Measurements from ENCODE around the gene RAP2C.

RAP2C gene

DNA sequence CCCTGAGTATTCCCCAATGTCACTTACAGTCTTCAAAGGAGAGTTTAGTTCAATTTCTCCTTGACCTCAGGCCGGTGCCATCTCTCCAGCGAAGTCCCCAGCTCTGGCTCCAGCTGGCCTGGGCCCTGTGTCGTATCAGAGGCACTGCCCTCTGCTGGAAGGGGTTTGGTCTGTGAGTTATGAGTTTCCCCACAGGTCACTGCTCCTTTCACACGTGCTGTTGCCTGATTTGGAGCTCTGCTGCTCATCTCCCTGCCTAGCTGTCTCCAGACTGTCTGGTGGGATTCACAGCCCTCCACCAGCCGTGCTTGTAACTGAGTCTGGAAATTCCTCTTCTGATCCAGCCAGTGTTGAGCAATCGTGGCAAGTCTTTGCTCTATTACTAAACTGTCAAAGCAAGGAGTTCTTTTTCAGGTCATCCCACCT lies at the start of gene RAP2C:
Gene RAP2C, minus strand, starts transcription at position 105 of the 426 bp plus-strand sequence. CDS start 2,179 bp downstream, outside the sequence.
- ATAC-seq (peak; percentile 57), DNase-seq (ENCODE audit: low spot score in 2 of 2) (peak; percentile 11 to 63)
- H3K4me1 Mint-ChIP-seq = peaks cover 16% of the 10 kb centered on the region
- H3K36me3 Mint-ChIP-seq = peaks cover 26% of the 10 kb centered on the region
- H3K9me3 Mint-ChIP-seq = no peaks in the 10 kb centered on the region
- peak within 1 kb of the TSS; percentile 84 for H3K4me3 Mint-ChIP-seq
- peak within 1 kb of the TSS; percentile 98 for H3K27ac Mint-ChIP-seq

DNA sequence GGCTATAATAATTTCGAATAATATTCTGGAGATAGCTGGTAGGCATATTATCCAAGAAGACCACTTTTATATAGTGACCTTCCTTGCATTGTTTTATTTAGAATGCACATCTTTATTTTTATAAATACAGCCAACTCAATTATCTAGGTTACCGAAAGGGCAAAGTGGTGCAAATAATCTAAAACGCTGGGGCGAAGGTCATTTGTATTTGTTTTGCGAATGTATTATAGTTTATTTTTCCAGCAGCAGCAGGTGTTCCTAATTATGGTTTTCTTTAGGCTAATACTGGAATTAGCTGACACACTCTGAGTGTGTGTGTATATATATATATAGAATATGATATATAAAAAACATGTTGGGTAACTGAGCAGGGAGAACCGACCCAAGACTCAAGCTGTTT lies 48.1 kb upstream of the RAP2C start:
- peaks cover 16% of the 10 kb centered on the region for H3K4me1 Mint-ChIP-seq
- no peak for DNase-seq (ENCODE audit: low spot score in 2 of 2)
- H3K27ac Mint-ChIP-seq = no peak overlapping the region
- no peak overlapping the region for H3K4me3 Mint-ChIP-seq
- H3K9me3 Mint-ChIP-seq = no peaks in the 10 kb centered on the region
- H3K36me3 Mint-ChIP-seq = no peaks in the 10 kb centered on the region
- no peak for ATAC-seq

DNA sequence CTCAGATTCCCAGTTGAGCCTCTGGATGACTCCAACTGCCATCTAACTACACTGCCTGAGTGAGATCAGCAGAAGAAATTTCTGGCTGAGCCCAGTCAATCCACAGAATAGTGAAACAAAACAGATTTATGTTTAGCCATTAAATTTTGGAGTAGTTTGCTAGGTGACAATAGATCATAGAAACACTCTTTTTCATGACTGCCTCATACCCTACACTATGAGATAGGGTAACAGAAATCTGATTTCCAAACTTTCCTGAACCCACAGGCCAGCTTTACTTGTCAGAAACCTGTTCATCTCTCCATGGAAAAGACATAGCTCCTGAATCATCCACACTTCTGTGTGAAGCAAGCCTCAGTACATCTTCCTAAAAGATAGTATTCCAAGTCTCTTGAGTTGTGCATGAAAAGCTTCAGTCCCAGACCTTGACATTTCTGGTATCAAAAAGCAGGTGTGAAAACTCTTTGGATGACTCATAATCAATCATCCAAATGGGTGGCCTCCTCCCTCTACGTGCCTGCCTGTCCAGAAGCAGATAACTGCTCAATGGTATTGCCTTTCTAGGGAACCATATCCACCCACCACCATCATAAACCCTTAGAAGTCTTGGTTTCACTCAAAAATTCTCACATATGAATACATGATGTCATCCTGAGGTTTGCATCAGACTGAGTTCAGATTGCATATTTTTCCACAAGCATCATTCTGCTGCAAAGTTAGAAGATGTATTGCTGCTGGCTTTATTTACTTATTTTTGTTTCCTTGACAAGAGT lies 47.5 kb upstream of the RAP2C start:
- peak; percentile 97 for ATAC-seq
- Mint-ChIP-seq H3K4me3 (no peak overlapping the region), H3K27ac (no peak overlapping the region), H3K36me3 (no peaks in the 10 kb centered on the region), H3K9me3 (no peaks in the 10 kb centered on the region), H3K4me1 (peaks cover 16% of the 10 kb centered on the region)
- DNase-seq (ENCODE audit: low spot score in 2 of 2) = no peak

DNA sequence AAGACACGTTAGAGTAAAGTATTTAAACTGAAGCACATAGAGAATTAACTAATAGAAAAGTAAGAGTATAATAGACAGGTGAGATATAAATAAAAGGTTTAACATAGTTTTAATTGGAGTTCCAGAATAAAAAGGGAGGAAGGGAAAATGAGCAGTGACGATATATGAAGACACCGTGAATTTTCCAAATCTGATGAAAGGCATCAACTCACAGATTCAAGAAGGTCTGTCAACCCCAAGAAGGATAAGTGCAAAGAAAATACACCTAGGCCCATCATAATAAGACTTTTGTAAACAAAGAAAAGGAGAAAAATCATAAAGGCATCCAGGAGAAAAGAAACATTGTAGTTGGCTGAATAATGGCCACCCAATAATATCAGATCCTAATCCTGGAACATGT lies 43.9 kb upstream of the RAP2C start:
- Mint-ChIP-seq H3K27ac (no peak overlapping the region), H3K4me3 (no peak overlapping the region), H3K9me3 (no peaks in the 10 kb centered on the region), H3K36me3 (no peaks in the 10 kb centered on the region), H3K4me1 (peaks cover 7% of the 10 kb centered on the region)
- no peak for ATAC-seq
- no peak for DNase-seq (ENCODE audit: low spot score in 2 of 2)

DNA sequence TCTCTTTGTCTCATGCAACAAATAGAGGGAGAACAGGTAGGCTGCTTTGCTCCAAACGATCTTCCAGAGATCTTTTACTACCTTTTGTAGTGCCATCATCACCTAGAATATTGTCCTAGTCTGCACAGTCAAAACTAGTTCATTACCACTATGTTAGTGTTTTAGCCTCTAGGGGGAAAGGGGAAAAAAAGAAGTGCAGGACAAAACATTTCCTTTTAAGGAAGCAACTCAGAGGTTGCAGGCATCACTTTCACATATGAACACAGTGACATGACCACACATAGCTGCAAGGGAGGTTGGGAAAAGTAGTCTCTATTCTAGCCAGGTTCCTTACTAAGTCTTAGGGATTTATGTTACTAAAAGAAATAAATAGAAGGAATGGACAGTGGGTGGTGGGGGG lies 39.3 kb upstream of the RAP2C start:
- Mint-ChIP-seq H3K27ac (no peak overlapping the region), H3K4me3 (no peak overlapping the region), H3K36me3 (no peaks in the 10 kb centered on the region), H3K4me1 (no peaks in the 10 kb centered on the region), H3K9me3 (no peaks in the 10 kb centered on the region)
- DNase-seq (ENCODE audit: low spot score in 2 of 2) (no peak), ATAC-seq (no peak)

DNA sequence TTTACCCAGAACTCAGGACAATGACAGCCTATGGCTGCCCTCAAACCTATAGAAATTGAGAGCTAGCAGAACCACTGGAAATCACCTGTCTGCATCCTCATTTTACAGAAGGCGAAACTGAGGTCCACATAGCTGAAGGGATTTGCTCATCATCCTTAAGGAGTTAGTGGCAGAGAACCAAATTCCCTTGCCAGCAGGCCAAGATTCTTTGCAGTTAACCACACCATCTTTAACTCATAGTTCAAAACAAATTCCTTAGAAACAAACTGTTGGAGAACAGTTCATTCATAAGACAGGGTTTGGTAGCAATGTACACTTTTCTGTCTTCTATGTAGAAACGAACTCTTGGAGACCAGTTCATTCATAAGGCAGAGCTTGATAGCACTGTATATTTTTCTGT lies 37.9 kb upstream of the RAP2C start:
- ATAC-seq = no peak
- H3K4me1 Mint-ChIP-seq = no peaks in the 10 kb centered on the region
- DNase-seq (ENCODE audit: low spot score in 2 of 2) = no peak

DNA sequence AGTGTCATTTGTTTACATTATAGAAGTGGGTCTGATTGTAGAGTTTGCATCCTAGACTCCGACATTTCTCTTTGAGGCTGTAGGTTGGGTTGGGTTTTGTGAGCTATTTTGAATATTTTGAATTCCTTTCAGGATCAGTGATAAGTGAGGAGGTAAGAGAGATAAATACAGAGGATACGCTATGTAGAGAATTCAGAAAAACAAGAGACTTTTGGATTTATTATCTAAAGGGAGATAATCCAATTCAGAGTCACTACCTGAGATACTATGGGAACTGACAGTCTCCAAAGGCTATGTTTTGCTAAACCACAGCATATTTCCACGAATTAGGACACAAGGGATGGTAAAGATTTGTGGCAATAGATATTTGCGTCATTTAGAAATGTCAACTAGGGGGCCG lies 16.9 kb upstream of the RAP2C start:
- H3K4me3 Mint-ChIP-seq = no peak overlapping the region
- no peaks in the 10 kb centered on the region for H3K9me3 Mint-ChIP-seq
- no peak for ATAC-seq

More for the DNA sequence above, 37.9 kb upstream of the RAP2C start:
- H3K36me3 Mint-ChIP-seq = no peaks in the 10 kb centered on the region
- H3K9me3 Mint-ChIP-seq = no peaks in the 10 kb centered on the region
- H3K4me3 Mint-ChIP-seq = no peak overlapping the region
- no peak overlapping the region for H3K27ac Mint-ChIP-seq

DNA sequence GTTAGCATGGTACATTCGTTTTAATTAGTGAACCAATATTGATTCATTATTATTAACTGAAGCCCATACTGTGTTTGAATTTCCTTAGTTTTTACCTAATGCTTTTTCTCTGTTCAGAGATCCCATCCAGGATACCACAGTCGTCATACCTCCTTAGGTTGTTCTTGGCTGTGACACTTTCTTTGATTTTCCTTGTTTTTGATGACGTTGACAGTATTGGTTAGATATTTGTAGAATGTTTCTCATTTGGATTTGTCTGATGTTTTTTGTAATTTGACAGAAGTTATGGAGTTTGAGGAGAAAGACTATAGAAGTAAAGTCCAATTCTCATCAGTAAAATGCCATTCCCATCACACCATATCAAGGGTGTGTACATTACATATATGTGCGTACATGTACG lies 16.2 kb upstream of the RAP2C start:
- Mint-ChIP-seq H3K4me1 (peaks cover 5% of the 10 kb centered on the region), H3K4me3 (no peak overlapping the region), H3K9me3 (no peaks in the 10 kb centered on the region), H3K27ac (no peak overlapping the region), H3K36me3 (no peaks in the 10 kb centered on the region)
- DNase-seq (ENCODE audit: low spot score in 2 of 2) = no peak
- no peak for ATAC-seq

More for the DNA sequence above, 16.9 kb upstream of the RAP2C start:
- Mint-ChIP-seq H3K27ac (no peak overlapping the region), H3K4me1 (peaks cover 5% of the 10 kb centered on the region), H3K36me3 (no peaks in the 10 kb centered on the region)
- no peak for DNase-seq (ENCODE audit: low spot score in 2 of 2)

DNA sequence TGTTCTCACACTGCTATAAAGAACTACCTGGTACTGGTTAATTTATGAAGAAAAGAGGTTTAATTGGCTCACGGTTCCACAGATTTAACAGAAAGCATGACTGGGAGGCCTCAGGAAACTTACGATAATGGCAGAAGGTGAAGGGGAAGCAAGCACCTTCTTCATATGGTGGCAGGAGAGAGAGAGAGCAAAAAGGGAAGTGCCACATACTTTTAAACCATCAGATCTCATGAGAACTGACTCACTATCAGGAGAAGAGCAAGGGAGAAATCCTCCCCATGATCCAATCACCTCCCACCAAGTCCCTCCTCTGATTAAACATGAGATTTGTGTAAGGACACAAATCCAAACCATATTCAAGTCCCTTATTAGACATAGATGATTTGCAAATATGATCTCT lies 12.3 kb upstream of the RAP2C start:
- H3K9me3 Mint-ChIP-seq = no peaks in the 10 kb centered on the region
- no peak overlapping the region for H3K4me3 Mint-ChIP-seq
- no peak for ATAC-seq
- H3K36me3 Mint-ChIP-seq = no peaks in the 10 kb centered on the region
- no peak overlapping the region for H3K27ac Mint-ChIP-seq
- DNase-seq (ENCODE audit: low spot score in 2 of 2) = no peak
- peaks cover 18% of the 10 kb centered on the region for H3K4me1 Mint-ChIP-seq

DNA sequence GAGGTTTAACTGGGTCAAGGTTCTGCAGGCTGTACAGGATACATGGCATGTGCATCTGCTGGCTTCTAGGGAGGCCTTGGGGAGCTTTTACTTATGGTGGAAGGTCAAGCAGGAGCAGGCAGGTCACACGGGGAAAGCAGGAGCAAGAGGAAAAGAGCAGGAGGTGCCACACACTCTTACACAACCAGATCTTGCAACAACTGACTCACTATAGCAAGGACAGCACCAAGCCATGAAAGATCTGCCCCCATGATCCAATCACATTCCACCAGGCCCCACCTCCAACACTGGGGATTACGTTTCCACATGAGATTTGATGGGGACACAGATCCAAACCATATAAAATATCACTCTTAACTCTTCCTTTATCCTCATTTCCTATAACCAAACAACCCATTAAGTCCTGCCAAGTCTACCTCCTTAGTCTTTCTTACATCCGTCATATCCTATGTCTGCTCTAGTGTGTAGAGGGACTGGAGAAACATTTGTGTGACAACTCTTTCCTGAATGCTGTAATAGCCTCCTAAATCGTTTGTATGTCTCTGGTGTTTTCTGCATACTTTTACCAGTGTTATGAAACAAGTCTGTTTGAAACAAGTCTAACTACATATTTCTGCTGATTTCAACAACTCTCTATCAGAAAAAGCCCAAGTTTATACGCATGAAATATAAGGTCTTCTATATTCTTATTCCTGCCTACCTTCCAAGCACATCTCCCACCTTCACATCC lies 8.3 kb upstream of the RAP2C start:
- H3K9me3 Mint-ChIP-seq = no peaks in the 10 kb centered on the region
- no peak overlapping the region for H3K27ac Mint-ChIP-seq
- H3K4me1 Mint-ChIP-seq = peaks cover 18% of the 10 kb centered on the region
- DNase-seq (ENCODE audit: low spot score in 2 of 2) (no peak), ATAC-seq (no peak)
- no peak overlapping the region for H3K4me3 Mint-ChIP-seq
- no peaks in the 10 kb centered on the region for H3K36me3 Mint-ChIP-seq

DNA sequence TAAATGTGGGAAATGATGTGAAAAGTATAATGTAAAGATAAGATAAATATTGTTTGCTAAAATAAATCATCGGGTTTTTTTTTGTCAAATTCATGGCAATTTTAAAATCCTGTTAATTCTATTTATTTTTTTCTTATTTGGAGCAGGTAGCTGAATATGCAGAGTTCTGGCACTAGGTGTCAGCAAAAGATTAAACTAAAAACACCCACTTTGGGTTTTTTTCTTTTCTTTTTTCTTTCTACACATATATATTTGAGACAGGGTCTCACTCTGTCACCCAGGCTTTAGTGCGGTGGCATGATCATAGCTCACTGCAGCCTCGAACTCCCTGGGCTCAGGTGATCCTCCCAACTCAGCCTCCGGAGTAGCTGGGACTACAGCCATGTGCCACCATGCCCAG lies 6.9 kb upstream of the RAP2C start:
- Mint-ChIP-seq H3K4me3 (no peak overlapping the region), H3K36me3 (no peaks in the 10 kb centered on the region), H3K27ac (no peak overlapping the region), H3K9me3 (no peaks in the 10 kb centered on the region), H3K4me1 (peaks cover 13% of the 10 kb centered on the region)
- no peak for DNase-seq (ENCODE audit: low spot score in 2 of 2)
- no peak for ATAC-seq

DNA sequence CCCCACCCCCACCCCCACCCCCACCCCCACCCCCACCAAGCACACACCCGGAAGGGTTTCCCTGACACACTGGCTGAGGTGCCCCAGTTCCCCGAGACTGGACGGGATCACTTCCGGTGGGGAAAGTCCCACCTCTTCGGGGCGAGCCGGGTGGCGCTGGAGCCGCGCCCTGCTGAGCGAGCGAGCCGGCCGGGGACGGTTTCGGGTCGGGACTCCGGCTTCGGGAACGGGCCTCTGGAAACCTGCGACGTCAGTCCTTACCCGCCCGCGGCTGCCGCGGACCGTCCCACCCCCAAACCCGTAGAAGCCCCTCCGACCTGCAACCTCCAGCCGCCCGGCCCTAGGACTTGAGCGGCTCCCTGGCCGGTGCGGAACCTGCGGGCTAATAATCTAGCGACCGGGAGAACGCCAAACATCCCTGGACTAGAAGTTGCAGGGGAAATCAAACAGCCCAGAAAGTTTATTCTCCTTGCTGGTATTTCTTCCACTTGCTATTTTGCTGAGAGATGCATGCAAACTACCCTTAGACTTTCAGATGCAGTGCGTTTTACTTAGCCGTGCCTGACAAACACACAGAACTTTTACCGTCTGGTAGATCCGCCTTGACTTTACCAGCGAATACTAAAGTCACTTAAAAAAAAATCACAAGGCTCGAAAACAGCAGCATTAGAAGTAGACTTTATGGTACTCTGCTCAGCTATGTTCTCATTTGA lies 991 bp downstream of the RAP2C start:
- Mint-ChIP-seq H3K4me1 (peaks cover 20% of the 10 kb centered on the region), H3K36me3 (peaks cover 37% of the 10 kb centered on the region), H3K9me3 (no peaks in the 10 kb centered on the region)

DNA sequence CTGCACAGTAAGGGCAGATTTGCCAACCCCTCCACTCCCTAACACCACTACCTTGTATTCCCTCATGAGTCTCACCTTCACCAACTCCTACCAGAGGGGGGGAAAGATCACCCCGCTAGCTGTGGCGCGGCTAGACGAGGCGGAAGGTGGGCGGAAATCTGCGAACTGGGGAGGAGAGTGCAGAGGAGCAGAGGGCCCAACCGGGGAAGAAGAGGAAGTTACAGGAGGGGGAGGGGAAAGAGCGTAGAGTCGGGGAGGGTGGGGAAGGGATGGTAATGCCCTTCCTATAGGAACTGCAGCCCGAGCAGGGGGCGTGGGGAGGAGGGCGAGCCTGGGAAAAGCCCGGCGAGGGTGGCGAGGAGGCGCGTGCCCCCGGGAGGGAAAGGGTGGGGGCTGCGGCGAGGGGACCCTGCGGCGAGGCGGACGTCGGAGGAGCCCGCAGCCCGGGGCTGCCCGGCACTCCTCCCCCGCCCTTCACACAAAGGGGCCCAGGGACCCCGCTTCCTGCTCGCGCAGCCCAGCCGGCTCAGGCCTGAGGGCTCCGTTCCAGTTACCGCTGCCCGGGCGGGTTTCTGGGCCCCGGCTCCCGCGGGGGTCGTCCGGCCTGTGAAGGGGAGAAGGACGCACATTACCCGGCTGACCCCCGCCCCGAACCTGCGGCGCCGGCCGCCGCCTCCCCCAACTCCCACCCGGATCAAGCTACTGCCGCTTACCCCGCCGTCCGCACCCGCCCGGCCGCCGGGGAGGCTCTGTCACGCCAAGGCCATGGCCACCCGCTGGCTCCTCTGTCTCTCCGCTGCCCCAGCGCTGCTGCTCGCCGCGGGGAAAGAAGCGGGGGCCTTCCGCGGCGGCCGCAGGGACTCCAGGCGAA lies 1.8 kb downstream of the RAP2C start:
- ATAC-seq (peak; percentile 79), DNase-seq (ENCODE audit: low spot score in 2 of 2) (peak; percentile 46 to 85)
- peaks cover 45% of the 10 kb centered on the region for H3K36me3 Mint-ChIP-seq
- peak overlapping the region; percentile 84 for H3K4me3 Mint-ChIP-seq
- H3K9me3 Mint-ChIP-seq = no peaks in the 10 kb centered on the region
- peaks cover 20% of the 10 kb centered on the region for H3K4me1 Mint-ChIP-seq
- peak overlapping the region; percentile 98 for H3K27ac Mint-ChIP-seq

More for the DNA sequence above, 991 bp downstream of the RAP2C start:
- peak; percentile 46 to 84 for DNase-seq (ENCODE audit: low spot score in 2 of 2)
- ATAC-seq = peak; percentile 77
- Mint-ChIP-seq H3K27ac (peak overlapping the region; percentile 98), H3K4me3 (peak overlapping the region; percentile 84)

DNA sequence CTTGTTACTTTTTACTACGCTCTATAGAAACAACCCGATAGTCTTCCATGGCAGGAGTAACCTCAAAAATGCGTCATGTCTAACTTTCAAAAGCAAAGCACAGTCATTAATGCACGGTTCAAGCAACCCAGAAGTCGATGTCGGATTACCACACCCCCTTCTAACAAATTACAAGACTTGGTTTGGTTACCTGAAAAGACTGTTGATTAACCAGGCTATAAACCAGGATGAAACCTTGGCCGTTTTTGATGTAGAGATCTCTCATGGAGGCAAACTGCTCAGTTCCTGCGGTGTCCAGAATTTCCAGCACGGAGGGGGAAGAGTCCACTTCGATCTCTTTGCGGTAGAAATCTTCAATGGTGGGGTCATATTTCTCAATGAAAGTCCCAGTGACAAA lies 2.4 kb downstream of the RAP2C start:
- Mint-ChIP-seq H3K27ac (peak overlapping the region; percentile 98), H3K36me3 (peaks cover 52% of the 10 kb centered on the region), H3K4me3 (peak overlapping the region; percentile 84), H3K9me3 (no peaks in the 10 kb centered on the region), H3K4me1 (peaks cover 20% of the 10 kb centered on the region)
- ATAC-seq (peak; percentile 73), DNase-seq (ENCODE audit: low spot score in 2 of 2) (no peak)

DNA sequence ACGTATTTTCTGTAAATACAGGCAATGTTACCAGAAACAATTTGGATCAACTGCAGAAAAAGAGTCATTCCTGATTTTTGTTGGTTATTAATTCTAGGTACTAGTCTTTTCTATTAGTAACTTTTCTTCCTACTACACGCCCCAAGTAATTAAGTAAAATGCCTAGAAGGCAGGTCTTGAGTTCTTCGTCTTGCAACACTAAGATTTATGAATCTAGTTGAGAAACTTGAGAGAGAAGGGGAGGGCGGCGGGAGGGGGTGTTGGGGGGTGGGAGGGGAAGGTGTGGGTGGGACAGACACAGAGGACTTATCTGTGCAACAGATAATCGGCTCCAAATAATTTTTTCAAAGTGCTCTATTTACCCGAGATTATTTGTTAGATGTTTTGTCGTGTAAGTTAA lies 3.0 kb downstream of the RAP2C start:
- H3K36me3 Mint-ChIP-seq = peaks cover 57% of the 10 kb centered on the region
- DNase-seq (ENCODE audit: low spot score in 2 of 2) (no peak), ATAC-seq (no peak)
- no peaks in the 10 kb centered on the region for H3K9me3 Mint-ChIP-seq
- peak overlapping the region; percentile 84 for H3K4me3 Mint-ChIP-seq
- H3K27ac Mint-ChIP-seq = peak overlapping the region; percentile 98
- peaks cover 23% of the 10 kb centered on the region for H3K4me1 Mint-ChIP-seq

Measured in stimulated activated effector memory CD8-positive, alpha-beta T cell treated with anti-CD3 and anti-CD28 coated beads, Interleukin-12 subunit alpha, Interleukin-12 subunit beta, amount 100 ng/mL, for 72 hours (primary cell).